CD4-positive, alpha-beta T cell (primary cell): ENCODE measurements around the gene NTM. TPM values are rescaled to one million over a fixed set of nuclear protein-coding genes. Genes with fewer than 3 reads are reported as not detected.

ENCODE experiments used
- ATAC-seq: fragments of 200-7000 bp; cut with Tn5 transposase; one replicate; pipeline ENCODE4 v1.10.0; 2022; ENCODE audit warnings: mild to moderate bottlenecking; ENCODE audit not compliant: poor library complexity
- CTCF ChIA-PET: fragments of 350-600 bp; sonication (Branson Sonifier 250); formaldehyde crosslinking; loops from one replicate; lab custom pipeline; 2021; ENCODE audit warnings: antibody characterized with exemption, inconsistent platforms; lab: Charles Lee
- POLR2A ChIA-PET: fragments of 350-600 bp; sonication (Branson Sonifier 250); formaldehyde crosslinking; loops from one replicate; lab custom pipeline; 2021; ENCODE audit warnings: antibody characterized with exemption, inconsistent platforms; lab: Charles Lee
- DNase-seq, 14 experiments: peaks; one replicate each; pipeline ENCODE4 v3.0.0-alpha.2; 2013 to 2020; ENCODE audit warnings: mixed read lengths in 2 of 14
- H3K27ac ChIP-seq, 2 donors: one replicate each; pipeline versions ENCODE4 v1.5.1 to v1.7.0; 2013; ENCODE audit warnings: low read length in 2 of 2, low read depth in 1 of 2, mild to moderate bottlenecking in 1 of 2
- H3K27me3 ChIP-seq, 2 experiments: 1 replicate in 1 of 2; 2 replicates in 1 of 2; pipeline versions ENCODE4 v1.6.1 to v1.7.0; 2013; ENCODE audit warnings: low read length in 2 of 2, control low read depth in 1 of 2, mild to moderate bottlenecking in 1 of 2, moderate library complexity in 1 of 2; ENCODE audit not compliant: insufficient read depth in 2 of 2, control insufficient read depth in 1 of 2
- H3K36me3 ChIP-seq: one replicate; pipeline ENCODE4 v1.6.1; 2013; ENCODE audit warnings: low read length, control low read depth; ENCODE audit not compliant: insufficient read depth
- H3K4me1 ChIP-seq: one replicate; pipeline ENCODE4 v1.6.1; 2013; ENCODE audit warnings: low read length, control low read depth; ENCODE audit not compliant: insufficient read depth
- H3K4me3 ChIP-seq: one replicate; pipeline ENCODE4 v1.5.1; 2013; ENCODE audit warnings: mild to moderate bottlenecking, low read length, moderate library complexity
- H3K9me3 ChIP-seq, 2 experiments: 1 replicate in 1 of 2; 2 replicates in 1 of 2; pipeline versions ENCODE4 v1.6.1 to v1.7.0; 2013; ENCODE audit warnings: low read length in 2 of 2, mild to moderate bottlenecking in 2 of 2, control low read depth in 1 of 2, moderate library complexity in 1 of 2; ENCODE audit not compliant: control insufficient read depth in 1 of 2, insufficient read depth in 1 of 2
- H3K27ac Mint-ChIP-seq: one replicate; pipeline ENCODE4 v1.8.0; 2020; ENCODE audit warnings: mixed read lengths
- H3K27me3 Mint-ChIP-seq: one replicate; pipeline ENCODE4 v1.8.0; 2021; ENCODE audit warnings: mixed read lengths
- H3K36me3 Mint-ChIP-seq: one replicate; pipeline ENCODE4 v1.8.0; 2021; ENCODE audit warnings: low read depth, mixed read lengths
- H3K4me1 Mint-ChIP-seq: one replicate; pipeline ENCODE4 v1.8.0; 2021; ENCODE audit warnings: low read depth, mixed read lengths
- H3K4me3 Mint-ChIP-seq: one replicate; pipeline ENCODE4 v1.8.0; 2020; ENCODE audit warnings: mild to moderate bottlenecking, mixed read lengths
- H3K9me3 Mint-ChIP-seq: one replicate; pipeline ENCODE4 v1.8.0; 2020; ENCODE audit warnings: mixed read lengths
- intact Hi-C, 2 experiments: fragments of 100-400 bp; cut with DNase I in 1 of 2; cut with micrococcal nuclease in 1 of 2; formaldehyde crosslinking; loops; one replicate each; pipeline versions ENCODE4 v1.15.1 to v1.9.0; 2023 to 2025; cut with DNase I, micrococcal nuclease
- total RNA-seq, 174 experiments: library from RNA in 2 of 174; stranded (reverse) in 2 of 174; gene quantifications; one replicate each; pipeline ENCODE4 v1.2.3 and lab custom pipeline; 2021 to 2026
- TF ChIP-seq, protein P1 (sequence below): fragments of 200-600 bp; IDR thresholded peaks from one replicate; pipeline ENCODE4 v1.8.0; 2022; ENCODE audit warnings: antibody characterized with exemption, mild to moderate bottlenecking

Gene NTM
- total RNA-seq, 2 experiments from 2014 or later: not detected

DNA sequence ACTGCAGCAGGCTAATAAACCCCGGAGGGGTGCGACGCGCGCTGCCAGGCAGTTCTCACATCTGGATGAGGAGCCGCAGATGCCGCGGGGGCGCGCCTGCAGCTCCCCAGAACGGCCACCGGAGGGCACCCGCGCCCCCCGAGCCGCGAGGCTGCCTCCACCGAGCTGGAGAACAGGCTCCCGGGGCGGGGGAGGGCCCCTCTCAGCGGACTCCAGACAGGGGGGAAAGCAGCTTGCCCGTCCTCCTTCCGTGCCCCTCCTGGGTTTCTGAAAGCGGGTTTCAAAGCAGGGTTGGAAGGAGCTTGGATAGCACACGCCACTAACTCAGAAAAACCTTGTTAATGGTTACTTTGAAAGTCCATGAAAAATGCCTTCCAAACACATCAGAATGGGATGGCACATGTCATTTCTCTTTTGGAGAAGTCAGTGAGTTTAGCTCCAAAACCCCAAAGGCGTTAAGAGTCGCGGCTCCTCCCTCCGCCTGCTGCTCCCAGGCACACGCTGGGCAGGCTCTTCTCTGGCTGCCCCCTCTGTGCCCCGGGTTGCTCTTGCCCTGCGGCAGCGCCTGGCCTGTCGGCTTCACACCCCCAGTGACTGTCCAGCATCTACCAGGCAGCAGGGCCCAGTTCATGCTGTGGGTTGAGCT is 317.8 kb downstream of the NTM start:
- H3K36me3 ChIP-seq: no peaks in the 10 kb centered on the region

DNA sequence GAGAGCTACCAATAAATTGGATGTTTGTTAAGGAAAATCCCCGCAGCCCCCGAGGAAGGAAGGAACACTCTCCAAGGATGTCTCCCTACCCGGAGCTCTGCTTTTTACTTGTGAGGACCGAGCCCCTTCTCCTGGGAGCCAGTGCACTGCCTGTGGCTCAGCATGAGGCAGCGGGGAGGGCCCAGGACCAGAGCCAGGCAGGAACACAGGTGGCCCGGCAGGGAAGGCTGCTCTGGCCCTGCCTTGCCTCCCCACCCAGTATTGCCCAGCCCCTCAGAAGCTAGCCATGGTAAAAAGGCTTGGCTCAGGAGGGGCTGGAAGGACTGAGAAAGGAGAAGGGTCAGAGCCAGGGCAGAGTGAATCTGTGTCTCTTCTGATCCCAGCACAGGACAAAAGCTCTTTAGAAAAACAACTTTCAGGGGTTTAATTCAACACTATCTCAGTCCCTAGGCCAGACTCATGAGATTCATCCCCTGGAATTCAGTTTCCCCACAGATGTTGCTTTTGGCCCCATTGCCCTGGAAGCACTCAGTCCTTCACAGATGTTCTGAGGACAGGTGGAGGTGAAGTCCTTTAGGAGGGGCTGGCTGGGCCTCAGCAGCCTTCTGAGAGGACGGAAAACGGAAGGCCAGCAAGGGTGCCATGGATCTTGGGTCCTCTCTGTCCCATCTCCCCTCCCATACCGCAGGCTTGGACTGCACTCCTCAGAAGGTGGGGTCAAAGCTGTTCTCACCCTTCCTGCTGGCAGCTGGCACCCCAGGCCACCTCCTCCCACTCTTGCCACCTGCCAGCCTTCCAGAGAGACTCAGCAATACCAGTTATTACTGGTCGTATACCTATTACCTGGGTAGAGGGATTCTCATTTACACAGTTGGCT is 318.9 kb downstream of the NTM start:
- Mint-ChIP-seq H3K9me3 (no peaks in the 10 kb centered on the region), H3K36me3 (no peaks in the 10 kb centered on the region), H3K4me1 (no peaks in the 10 kb centered on the region), H3K27me3 (peaks cover 43% of the 10 kb centered on the region), H3K4me3 (no peak overlapping the region), H3K27ac (no peak overlapping the region)
- no peak overlapping the region for H3K27ac ChIP-seq
- DNase-seq (no peak), ATAC-seq (no peak)
- peaks cover 4% of the 10 kb centered on the region for H3K4me1 ChIP-seq
- ChIA-PET POLR2A (no interaction called here), CTCF (no interaction called here)
- no peak overlapping the region for H3K4me3 ChIP-seq
- intact Hi-C loops: no loop called here
- H3K9me3 ChIP-seq: peaks cover 0 to 42% of the 10 kb centered on the region in 2 experiments
- no peaks in the 10 kb centered on the region for H3K36me3 ChIP-seq
- TF ChIP-seq, protein P1, sequence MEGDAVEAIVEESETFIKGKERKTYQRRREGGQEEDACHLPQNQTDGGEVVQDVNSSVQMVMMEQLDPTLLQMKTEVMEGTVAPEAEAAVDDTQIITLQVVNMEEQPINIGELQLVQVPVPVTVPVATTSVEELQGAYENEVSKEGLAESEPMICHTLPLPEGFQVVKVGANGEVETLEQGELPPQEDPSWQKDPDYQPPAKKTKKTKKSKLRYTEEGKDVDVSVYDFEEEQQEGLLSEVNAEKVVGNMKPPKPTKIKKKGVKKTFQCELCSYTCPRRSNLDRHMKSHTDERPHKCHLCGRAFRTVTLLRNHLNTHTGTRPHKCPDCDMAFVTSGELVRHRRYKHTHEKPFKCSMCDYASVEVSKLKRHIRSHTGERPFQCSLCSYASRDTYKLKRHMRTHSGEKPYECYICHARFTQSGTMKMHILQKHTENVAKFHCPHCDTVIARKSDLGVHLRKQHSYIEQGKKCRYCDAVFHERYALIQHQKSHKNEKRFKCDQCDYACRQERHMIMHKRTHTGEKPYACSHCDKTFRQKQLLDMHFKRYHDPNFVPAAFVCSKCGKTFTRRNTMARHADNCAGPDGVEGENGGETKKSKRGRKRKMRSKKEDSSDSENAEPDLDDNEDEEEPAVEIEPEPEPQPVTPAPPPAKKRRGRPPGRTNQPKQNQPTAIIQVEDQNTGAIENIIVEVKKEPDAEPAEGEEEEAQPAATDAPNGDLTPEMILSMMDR: no peak
- H3K27me3 ChIP-seq: peaks cover 0 to 4% of the 10 kb centered on the region in 2 experiments

More for the DNA sequence above, 317.8 kb downstream of the NTM start:
- DNase-seq: peak in 2 of 14 experiments; percentile 30 to 32
- Mint-ChIP-seq H3K9me3 (no peaks in the 10 kb centered on the region), H3K4me1 (no peaks in the 10 kb centered on the region), H3K36me3 (no peaks in the 10 kb centered on the region), H3K27ac (no peak overlapping the region), H3K27me3 (peaks cover 36% of the 10 kb centered on the region), H3K4me3 (no peak overlapping the region)
- no peak overlapping the region for H3K4me3 ChIP-seq
- intact Hi-C loops: no loop called here
- CTCF ChIA-PET: no interaction called here
- H3K4me1 ChIP-seq: peaks cover 4% of the 10 kb centered on the region
- H3K9me3 ChIP-seq: peaks cover 0 to 47% of the 10 kb centered on the region in 2 experiments
- peaks cover 0 to 4% of the 10 kb centered on the region in 2 experiments for H3K27me3 ChIP-seq
- ATAC-seq: no peak
- POLR2A ChIA-PET: no interaction called here
- TF ChIP-seq, protein P1: no peak
- H3K27ac ChIP-seq: no peak overlapping the region

DNA sequence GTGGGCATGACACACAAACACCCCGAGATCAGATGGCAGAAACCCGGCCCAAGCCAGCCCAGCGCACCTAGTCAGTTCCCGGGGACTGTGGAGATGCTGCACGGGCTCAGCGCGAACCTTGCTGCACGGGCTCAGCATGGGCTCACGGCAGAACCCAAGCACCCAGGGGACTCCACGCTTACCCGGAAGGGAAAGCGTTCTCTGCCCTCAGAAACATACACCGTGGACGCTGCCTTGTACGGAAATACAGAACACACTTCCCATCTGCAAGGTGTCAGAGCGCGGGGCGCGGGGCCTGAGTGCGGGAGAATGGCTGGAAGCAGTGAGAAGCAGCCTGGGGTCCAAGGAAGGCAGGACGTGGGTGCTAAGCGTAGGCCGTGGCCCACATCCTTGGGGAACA is 319.9 kb downstream of the NTM start:
- no peaks in the 10 kb centered on the region for H3K9me3 Mint-ChIP-seq
- Histone ChIP-seq H3K27ac (no peak overlapping the region), H3K36me3 (no peaks in the 10 kb centered on the region), H3K4me3 (no peak overlapping the region), H3K27me3 (peaks cover under 1 to 8% of the 10 kb centered on the region in 2 experiments), H3K9me3 (peaks cover 0 to 38% of the 10 kb centered on the region in 2 experiments), H3K4me1 (peaks cover 4% of the 10 kb centered on the region)
- ATAC-seq (no peak), DNase-seq (no peak)
- H3K27me3 Mint-ChIP-seq: peaks cover 52% of the 10 kb centered on the region
- TF ChIP-seq, protein P1: no peak
- no peak overlapping the region for H3K4me3 Mint-ChIP-seq
- no peaks in the 10 kb centered on the region for H3K4me1 Mint-ChIP-seq
- CTCF ChIA-PET: no interaction called here
- POLR2A ChIA-PET: no interaction called here
- intact Hi-C loops: no loop called here
- no peaks in the 10 kb centered on the region for H3K36me3 Mint-ChIP-seq
- no peak overlapping the region for H3K27ac Mint-ChIP-seq
